H54 (cell line): Measurements from ENCODE around the gene ANXA4.
"Not testable (repeated sequence)": the region's sequence is repeated elsewhere in the genome, so short reads cannot be mapped to it uniquely, and the experiment has no call there.

Experiments
- DNase-seq: peaks from one replicate; pipeline ENCODE4 v3.0.0; 2011; ENCODE audit warnings: low spot score, mixed read lengths; ENCODE audit not compliant: insufficient read length
- FAIRE-seq: peaks from 3 replicates; lab custom pipeline; 2011; peaks lifted over from hg19 to GRCh38; lab: Jason Lieb, UNC
- POLR2A ChIP-seq: IDR thresholded peaks from 2 replicates; pipeline ENCODE4 v1.6.1; 2011; ENCODE audit warnings: low read depth, mild to moderate bottlenecking, low read length

The ANXA4 gene

GRCh38 chr2:69770193-69770702 lies 28.3 kb downstream of the ANXA4 start:
- peak; percentile 94 for FAIRE-seq
- DNase-seq = peak; percentile 55
- TF ChIP-seq POLR2A = no peak

GRCh38 chr2:69770747-69771146 lies 28.8 kb downstream of the ANXA4 start:
- no peak for DNase-seq
- no peak for FAIRE-seq
- no peak for TF ChIP-seq POLR2A

GRCh38 chr2:69771461-69771860 lies 29.5 kb downstream of the ANXA4 start:
- DNase-seq (no peak), FAIRE-seq (peak; percentile 38)
- TF ChIP-seq POLR2A = no peak

GRCh38 chr2:69773206-69773605 lies 31.3 kb downstream of the ANXA4 start:
- peak; percentile 66 for FAIRE-seq
- peak; percentile 32 for DNase-seq
- TF ChIP-seq POLR2A = no peak

- not testable (repeated sequence) for DNase-seq, FAIRE-seq
These were observed 32.5 kb downstream of the ANXA4 start for GRCh38 chr2:69774258-69774983.

- FAIRE-seq (no peak), DNase-seq (no peak)
- no peak for TF ChIP-seq POLR2A
These were observed 33.3 kb downstream of the ANXA4 start for GRCh38 chr2:69774984-69775982.

- no peak for FAIRE-seq
- no peak for DNase-seq
- no peak for TF ChIP-seq POLR2A
These were observed 35.2 kb downstream of the ANXA4 start for GRCh38 chr2:69776886-69777785.

- no peak for FAIRE-seq
These were observed 35.8 kb downstream of the ANXA4 start for GRCh38 chr2:69777786-69778105.

GRCh38 chr2:69779258-69780001 lies 37.5 kb downstream of the ANXA4 start:
- DNase-seq (peak; percentile 55), FAIRE-seq (peak; percentile 87)
- TF ChIP-seq POLR2A = no peak

More at GRCh38 chr2:69777786-69778105, 35.8 kb downstream of the ANXA4 start:
- DNase-seq = no peak
- no peak for TF ChIP-seq POLR2A

GRCh38 chr2:69780921-69781320 lies 39.0 kb downstream of the ANXA4 start:
- TF ChIP-seq POLR2A = no peak

GRCh38 chr2:69781321-69782248 lies 39.7 kb downstream of the ANXA4 start:
- no peak for TF ChIP-seq POLR2A
- FAIRE-seq = no peak

More at GRCh38 chr2:69780921-69781320, 39.0 kb downstream of the ANXA4 start:
- DNase-seq (no peak), FAIRE-seq (no peak)

More at GRCh38 chr2:69781321-69782248, 39.7 kb downstream of the ANXA4 start:
- no peak for DNase-seq
